ENCODE data around the gene TEX261. TPM values are rescaled to one million over a fixed set of nuclear protein-coding genes. Genes with fewer than 3 reads are reported as not detected.
A peak's percentile ranks its signal among the peaks of the same experiment; 100 is the strongest.

The TEX261 gene
- total RNA-seq, 4 donors from 2014 or later, result 24.6 to 41.0 (median 34.9) TPM

DNA sequence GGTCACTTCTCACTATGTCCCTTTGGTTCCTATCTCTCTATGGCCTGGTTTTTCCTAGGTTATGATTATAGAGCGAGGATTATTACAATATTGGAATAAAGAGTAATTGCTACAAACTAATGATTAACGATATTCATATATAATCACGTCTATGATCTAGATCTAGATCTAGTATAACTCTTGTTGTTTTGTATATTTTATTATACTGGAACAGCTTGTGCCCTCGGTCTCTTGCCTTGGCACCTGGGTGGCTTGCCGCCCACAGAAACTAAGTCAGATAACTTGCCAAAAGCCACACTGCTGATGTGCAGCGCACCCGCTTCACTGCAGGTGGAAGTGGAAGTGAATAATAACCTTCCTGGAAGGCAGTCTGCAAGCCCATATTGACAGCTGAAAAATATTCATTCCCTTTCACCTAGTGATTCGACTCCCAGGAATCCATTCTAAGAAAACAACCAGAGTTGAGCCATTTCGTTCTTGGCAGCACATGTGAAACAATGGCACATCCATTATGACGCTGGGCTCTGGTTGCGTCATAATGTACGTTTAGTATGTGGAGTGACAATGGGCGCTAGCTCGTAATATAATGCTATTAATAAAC, 17.0 kb downstream of the TEX261 start:
- Histone ChIP-seq H3K36me3 (peaks cover 0 to 11% of the 10 kb centered on the region in 2 donors), H3K9me3 (no peaks in the 10 kb centered on the region), H3K27ac (peak overlapping the region; percentile 90 to 95 (median 91)), H3K27me3 (no peaks in the 10 kb centered on the region), H3K4me3 (peak overlapping the region; percentile 67 to 72), H3K4me1 (peaks cover 0 to 29% (median 4%) of the 10 kb centered on the region in 3 donors)
- TF ChIP-seq POLR2A (IDR thresholded peaks at IDR 0.05) (no peak), POLR2AphosphoS5 (IDR thresholded peaks at IDR 0.05) (peak; percentile 88)
- peak; percentile 71 for ATAC-seq
- WGBS, 2 donors (ENCODE audit: low coverage in 1 of 2), result 22 to 23% methylated on average over 10 to 14 of the region's 14 CpGs

- no peaks in the 10 kb centered on the region for H3K9me3 ChIP-seq
- H3K27ac ChIP-seq, result no peak overlapping the region
- ATAC-seq, result no peak
- no peaks in the 10 kb centered on the region for H3K36me3 ChIP-seq
- 86% methylated on average over 2 of the region's 2 CpGs; no CpG with 5 or more reads in 1 of the 2 donors for WGBS, 2 donors (ENCODE audit: low coverage in 1 of 2)
- peaks cover 0 to 29% (median 4%) of the 10 kb centered on the region in 3 donors for H3K4me1 ChIP-seq
- TF ChIP-seq POLR2A (IDR thresholded peaks at IDR 0.05), result no peak
- TF ChIP-seq POLR2AphosphoS5 (IDR thresholded peaks at IDR 0.05), result no peak
- no peak for TF ChIP-seq EP300 (IDR thresholded peaks at IDR 0.05)
- no peak for TF ChIP-seq CTCF (IDR thresholded peaks at IDR 0.05)
- no peak overlapping the region for H3K4me3 ChIP-seq
- H3K27me3 ChIP-seq, result peaks cover 4% of the 10 kb centered on the region
These were observed 19.4 kb downstream of the TEX261 start for GRCh38 chr2:70975237-70975636.

DNA sequence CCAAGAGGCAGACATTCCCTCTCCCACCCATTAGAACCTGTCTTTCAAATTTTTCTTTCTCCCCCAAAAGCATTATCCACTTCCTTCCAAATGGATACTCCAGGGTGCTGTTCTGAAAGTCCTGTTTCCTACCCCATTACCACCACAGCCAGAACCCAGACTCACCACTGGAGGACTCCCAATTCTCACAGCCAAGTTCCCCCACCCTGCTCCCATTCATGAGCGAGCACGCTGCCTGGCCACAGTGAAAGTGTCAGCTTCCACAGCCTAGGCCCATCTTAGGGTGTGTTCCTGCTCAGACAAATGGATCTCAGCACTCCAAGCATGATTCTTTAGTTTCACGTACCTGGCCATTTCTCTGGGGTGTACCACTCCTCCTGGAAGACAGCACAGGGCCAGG, 20.1 kb downstream of the TEX261 start:
- no peak overlapping the region for H3K27ac ChIP-seq
- H3K27me3 ChIP-seq, result peaks cover 4% of the 10 kb centered on the region
- TF ChIP-seq EP300 (IDR thresholded peaks at IDR 0.05) (no peak), CTCF (IDR thresholded peaks at IDR 0.05) (no peak), POLR2AphosphoS5 (IDR thresholded peaks at IDR 0.05) (no peak), POLR2A (IDR thresholded peaks at IDR 0.05) (no peak)
- H3K4me1 ChIP-seq, result peaks cover 0 to 29% (median 4%) of the 10 kb centered on the region in 3 donors
- H3K9me3 ChIP-seq, result no peaks in the 10 kb centered on the region
- no peak overlapping the region for H3K4me3 ChIP-seq
- no peak for ATAC-seq
- 95 to 100% methylated on average over 3 of the region's 3 CpGs for WGBS, 2 donors (ENCODE audit: low coverage in 1 of 2)
- no peaks in the 10 kb centered on the region for H3K36me3 ChIP-seq

- Histone ChIP-seq H3K27ac (no peak overlapping the region), H3K4me1 (peaks cover 0 to 13% (median 0%) of the 10 kb centered on the region in 3 donors), H3K36me3 (no peaks in the 10 kb centered on the region), H3K4me3 (no peak overlapping the region), H3K27me3 (peaks cover 44% of the 10 kb centered on the region), H3K9me3 (no peaks in the 10 kb centered on the region)
- no peak for ATAC-seq
- WGBS, 2 donors (ENCODE audit: low coverage in 1 of 2), result 71 to 74% methylated on average over 4 of the region's 4 CpGs
- TF ChIP-seq CTCF (IDR thresholded peaks at IDR 0.05), result no peak
- no peak for TF ChIP-seq POLR2AphosphoS5 (IDR thresholded peaks at IDR 0.05)
- TF ChIP-seq EP300 (IDR thresholded peaks at IDR 0.05), result no peak
- TF ChIP-seq POLR2A (IDR thresholded peaks at IDR 0.05), result no peak
These were observed 27.5 kb downstream of the TEX261 start for GRCh38 chr2:70967189-70967588.

GRCh38 chr2:70966681-70967080, 28.0 kb downstream of the TEX261 start:
- 56% methylated on average over 4 of the region's 4 CpGs; no CpG with 5 or more reads in 1 of the 2 donors for WGBS, 2 donors (ENCODE audit: low coverage in 1 of 2)
- no peak for ATAC-seq

More at GRCh38 chr2:70966681-70967080, 28.0 kb downstream of the TEX261 start:
- H3K4me1 ChIP-seq, result peaks cover 0 to 13% (median 0%) of the 10 kb centered on the region in 3 donors
- TF ChIP-seq CTCF (IDR thresholded peaks at IDR 0.05), result no peak
- TF ChIP-seq POLR2AphosphoS5 (IDR thresholded peaks at IDR 0.05), result no peak
- no peak for TF ChIP-seq EP300 (IDR thresholded peaks at IDR 0.05)
- TF ChIP-seq POLR2A (IDR thresholded peaks at IDR 0.05), result no peak
- no peak overlapping the region for H3K4me3 ChIP-seq
- H3K27ac ChIP-seq, result no peak overlapping the region
- no peaks in the 10 kb centered on the region for H3K9me3 ChIP-seq
- H3K27me3 ChIP-seq, result peaks cover 48% of the 10 kb centered on the region
- no peaks in the 10 kb centered on the region for H3K36me3 ChIP-seq

All from gastroesophageal sphincter (tissue), 4 donors.